SK-N-SH (cell line): ENCODE measurements around the gene CCDC194. TPM values are rescaled to one million over a fixed set of nuclear protein-coding genes. Genes with fewer than 3 reads are reported as not detected.

Experiments
- CTCF ChIA-PET: fragments of 300-600, 350-600 bp; formaldehyde crosslinking; extraction: SDS; loops from one replicate; lab custom pipeline; 2021; lab: Yijun Ruan, JAX
- POLR2A ChIA-PET: fragments of 350-600 bp; sonication (Branson Sonifier 250); formaldehyde crosslinking; extraction: SDS; loops from one replicate; lab custom pipeline; 2020; ENCODE audit warnings: antibody characterized with exemption, inconsistent platforms; lab: Yijun Ruan, JAX
- DNase-seq: peaks from one replicate; pipeline ENCODE4 v3.0.0; 2012
- H2AFZ ChIP-seq: fragments of 200-600 bp; sonication (generic); 2 replicates; pipeline ENCODE4 v1.8.1; 2016; ENCODE audit warnings: antibody characterized with exemption, mild to moderate bottlenecking, low read depth
- H3F3A ChIP-seq: fragments of 200-600 bp; sonication (generic); replicated peaks from 2 replicates; pipeline ENCODE3; 2016; ENCODE audit warnings: antibody characterized with exemption, mild to moderate bottlenecking; ENCODE audit not compliant: insufficient read depth
- H3K27ac ChIP-seq, 2 experiments: fragments of 200-500 bp in 1 of 2; fragments of 200-600 bp in 1 of 2; sonication (Bioruptor generic) in 1 of 2; sonication (generic), shearing (Covaris generic) in 1 of 2; 2 replicates each; pipeline versions ENCODE4 v1.5.1 to v1.6.1; 2014 to 2016; ENCODE audit warnings: low read depth in 2 of 2, inconsistent platforms in 1 of 2, low read length in 1 of 2, mild to moderate bottlenecking in 1 of 2, mixed read lengths in 1 of 2
- H3K27me3 ChIP-seq: fragments of 200-600 bp; sonication (generic), shearing (Covaris generic); 2 replicates; pipeline ENCODE4 v1.6.1; 2016; ENCODE audit warnings: mixed run types; ENCODE audit not compliant: insufficient read depth
- H3K36me3 ChIP-seq, 2 experiments: fragments of 200-500 bp in 1 of 2; fragments of 200-600 bp in 1 of 2; sonication (Bioruptor generic) in 1 of 2; sonication (generic) in 1 of 2; replicated peaks in 1 of 2; 2 replicates each; pipeline versions ENCODE3 to v1.5.1; 2014 to 2016; ENCODE audit warnings: low read length in 1 of 2, mild to moderate bottlenecking in 1 of 2; ENCODE audit not compliant: insufficient read depth in 2 of 2, control insufficient read depth in 1 of 2
- H3K4me1 ChIP-seq, 2 experiments: fragments of 200-500 bp in 1 of 2; fragments of 200-600 bp in 1 of 2; sonication (Bioruptor generic) in 1 of 2; sonication (generic), shearing (Covaris generic) in 1 of 2; 2 replicates each; pipeline versions ENCODE4 v1.5.1 to v1.6.1; 2014 to 2016; ENCODE audit warnings: low read depth in 1 of 2, low read length in 1 of 2, mixed run types in 1 of 2; ENCODE audit not compliant: insufficient read depth in 2 of 2, control insufficient read depth in 1 of 2
- H3K4me2 ChIP-seq: fragments of 200-600 bp; sonication (generic), shearing (Covaris generic); 2 replicates; pipeline ENCODE4 v1.6.1; 2017; ENCODE audit warnings: mixed run types
- H3K4me3 ChIP-seq, 2 experiments: fragments of 200-500 bp in 1 of 2; fragments of 200-600 bp in 1 of 2; sonication (Bioruptor generic) in 1 of 2; sonication (generic), shearing (Covaris generic) in 1 of 2; 2 replicates each; pipeline versions ENCODE4 v1.5.1 to v1.8.1; 2014 to 2016; ENCODE audit warnings: low read depth in 2 of 2, inconsistent platforms in 1 of 2, low read length in 1 of 2, mild to moderate bottlenecking in 1 of 2, mixed read lengths in 1 of 2, moderate library complexity in 1 of 2
- H3K79me2 ChIP-seq: fragments of 200-600 bp; sonication (generic); 2 replicates; pipeline ENCODE4 v1.8.1; 2017; ENCODE audit warnings: mild to moderate bottlenecking; ENCODE audit not compliant: insufficient read depth
- H3K9ac ChIP-seq: fragments of 200-600 bp; sonication (generic); 2 replicates; pipeline ENCODE4 v1.6.1; 2017; ENCODE audit warnings: mixed run types
- H3K9me2 ChIP-seq: fragments of 200-600 bp; sonication (generic); 2 replicates; pipeline ENCODE4 v1.6.1; 2017; ENCODE audit warnings: mixed run types
- H3K9me3 ChIP-seq: fragments of 200-600 bp; sonication (generic); 2 replicates; pipeline ENCODE4 v1.6.1; 2017; ENCODE audit warnings: mixed run types, mild to moderate bottlenecking, moderate library complexity
- H4K20me1 ChIP-seq: fragments of 200-600 bp; sonication (generic); 2 replicates; pipeline ENCODE4 v1.6.1; 2017; ENCODE audit warnings: mild to moderate bottlenecking, mixed run types; ENCODE audit not compliant: insufficient read depth
- CHD2 ChIP-seq: fragments of 150-350 bp; IDR thresholded peaks from 2 replicates; pipeline ENCODE4 v1.6.1; 2018; ENCODE audit warnings: low read length; ENCODE audit not compliant: partially characterized antibody
- ELF1 ChIP-seq: IDR thresholded peaks from 2 replicates; pipeline ENCODE4 v1.4.0; 2012
- EZH2phosphoT487 ChIP-seq: fragments of 200-600 bp; sonication (generic); IDR thresholded peaks from 2 replicates; pipeline ENCODE4 v1.6.1; 2017; ENCODE audit warnings: low read depth, mixed run types, mild to moderate bottlenecking, antibody characterized with exemption, moderate library complexity, borderline replicate concordance
- GATA2 ChIP-seq: sonication (generic); formaldehyde crosslinking; IDR thresholded peaks from 2 replicates; pipeline ENCODE4 v1.5.0; 2020; ENCODE audit warnings: mild to moderate bottlenecking, missing genetic modification reagents
- IRF3 ChIP-seq: fragments of 150-350 bp; IDR thresholded peaks from 2 replicates; pipeline ENCODE4 v1.6.1; 2016; ENCODE audit warnings: mild to moderate bottlenecking, low read depth, low read length
- JUND ChIP-seq: IDR thresholded peaks from 2 replicates; pipeline ENCODE4 v1.4.0; 2012
- MAX ChIP-seq: IDR thresholded peaks from 2 replicates; pipeline ENCODE4 v1.4.0; 2012; ENCODE audit warnings: low read depth
- MEF2A ChIP-seq: IDR thresholded peaks from 2 replicates; pipeline ENCODE4 v1.4.0; 2012; ENCODE audit warnings: low read depth, borderline replicate concordance
- RCOR1 ChIP-seq: fragments of 150-350 bp; IDR thresholded peaks from 2 replicates; pipeline ENCODE4 v1.6.1; 2017; ENCODE audit warnings: antibody characterized with exemption, low read length
- REST ChIP-seq: IDR thresholded peaks from 2 replicates; pipeline ENCODE4 v1.6.1; 2012; ENCODE audit warnings: mild to moderate bottlenecking, low read depth, low read length, moderate library complexity
- RFX5 ChIP-seq: IDR thresholded peaks from 2 replicates; pipeline ENCODE4 v1.6.1; 2012; ENCODE audit warnings: mild to moderate bottlenecking, improper control_type of control experiment, low read length
- SMC3 ChIP-seq: IDR thresholded peaks from 2 replicates; pipeline ENCODE4 v1.6.1; 2012; ENCODE audit warnings: low read depth, low read length, improper control_type of control experiment
- TCF12 ChIP-seq: IDR thresholded peaks from 2 replicates; pipeline ENCODE4 v1.4.0; 2012
- TEAD4 ChIP-seq: IDR thresholded peaks from 2 replicates; pipeline ENCODE4 v1.4.0; 2012; ENCODE audit warnings: mild to moderate bottlenecking, borderline replicate concordance; ENCODE audit not compliant: insufficient read depth
- whole genome bisulfite sequencing: methylation state at CpG from one replicate; pipeline ENCODE4 v1.1.6; 2017; ENCODE audit warnings: low lambda C conversion rate; 5-methylcytosine and 5-hydroxymethylcytosine counted together
- polyA plus RNA-seq, 3 experiments: library from polyadenylated mRNA; depleted of rRNA; stranded (reverse); fragments of >200 nt; gene quantifications; 2 replicates each; pipeline ENCODE4 v1.2.3, GENCODE V29; 2012

CCDC194 gene
- polyA plus RNA-seq, 1 of the 3 experiments (the other 2 are of a cell fraction) = not detected

- Histone ChIP-seq H3K4me2 (no peak overlapping the region), H3K4me1 (peaks cover 0 to 23% of the 10 kb centered on the region in 2 experiments; a peak in 1 of 4 replicates), H3K27ac (peak overlapping the region in 1 of 2 experiments; percentile 9; a peak in 1 of 4 replicates), H2AFZ (no peak overlapping the region; the same call in 1 of the 2 replicates), H3K4me3 (no peak overlapping the region), H3K9me2 (no peaks in the 10 kb centered on the region), H4K20me1 (no peaks in the 10 kb centered on the region), H3K9me3 (no peaks in the 10 kb centered on the region), H3K9ac (no peak overlapping the region), H3K79me2 (no peaks in the 10 kb centered on the region), H3F3A (no peaks in the 10 kb centered on the region), H3K27me3 (no peaks in the 10 kb centered on the region), H3K36me3 (no peaks in the 10 kb centered on the region)
- WGBS = 90% methylated on average over 10 of the region's 10 CpGs
- TF ChIP-seq JUND = no peak
- no peak for TF ChIP-seq REST
- no peak for TF ChIP-seq TEAD4
- no peak for TF ChIP-seq ELF1
- TF ChIP-seq SMC3 = no peak
- TF ChIP-seq RCOR1 = no peak
- TF ChIP-seq GATA2 = no peak
- ChIA-PET CTCF (interaction anchor here (0.6 to 1.5 kb wide), 4 partner anchors 14 to 20 kb away, joined by 3 to 8 read pairs (median 4); no protein-coding TSS in a partner anchor), POLR2A (no interaction called here)
- DNase-seq = peak; percentile 10
These were observed 12.3 kb upstream of the CCDC194 start for GRCh38 chr19:17406046-17406886.

GRCh38 chr19:17405250-17406045 is 11.5 kb upstream of the CCDC194 start, which contains the start of gene BST2:
Gene BST2, minus strand, starts transcription at chr19:17405630. Its CDS starts 55 bp downstream, at chr19:17405575.
- Histone ChIP-seq H3K4me1 (peaks cover 0 to 23% of the 10 kb centered on the region in 2 experiments; a peak in 1 of 4 replicates), H2AFZ (no peak within 1 kb of the TSS; the same call in 1 of the 2 replicates), H3K79me2 (no peaks in the 10 kb centered on the region), H3K27ac (peak within 1 kb of the TSS in 1 of 2 experiments; percentile 47; a peak in 1 of 4 replicates), H3K9me3 (no peaks in the 10 kb centered on the region), H3K9ac (no peak within 1 kb of the TSS), H3F3A (no peaks in the 10 kb centered on the region), H3K9me2 (no peaks in the 10 kb centered on the region), H4K20me1 (no peaks in the 10 kb centered on the region), H3K4me2 (no peak within 1 kb of the TSS), H3K4me3 (no peak within 1 kb of the TSS; a peak in 1 of 4 replicates), H3K27me3 (no peaks in the 10 kb centered on the region), H3K36me3 (no peaks in the 10 kb centered on the region)
- WGBS = 91% methylated on average over 12 of the region's 18 CpGs
- DNase-seq = peak; percentile 39
- ChIA-PET POLR2A (no interaction called here), CTCF (interaction anchor here (1.3 to 1.5 kb wide), 2 partner anchors 14 to 19 kb away, joined by 4 to 8 read pairs; no protein-coding TSS in a partner anchor)
- TF ChIP-seq TEAD4 (no peak), EZH2phosphoT487 (no peak), RFX5 (no peak), CHD2 (no peak), MEF2A (no peak), MAX (no peak), TCF12 (no peak), IRF3 (no peak), ELF1 (no peak)
